Bone marrow (tissue), 2 donors: ENCODE data around the gene CTIF.
A peak's percentile ranks its signal among the peaks of the same experiment; 100 is the strongest.

Experiments
- DNase-seq, 2 donors: peaks; one replicate each; lab custom pipeline; 2025; lab: John Stamatoyannopoulos, UW

The CTIF gene

DNA sequence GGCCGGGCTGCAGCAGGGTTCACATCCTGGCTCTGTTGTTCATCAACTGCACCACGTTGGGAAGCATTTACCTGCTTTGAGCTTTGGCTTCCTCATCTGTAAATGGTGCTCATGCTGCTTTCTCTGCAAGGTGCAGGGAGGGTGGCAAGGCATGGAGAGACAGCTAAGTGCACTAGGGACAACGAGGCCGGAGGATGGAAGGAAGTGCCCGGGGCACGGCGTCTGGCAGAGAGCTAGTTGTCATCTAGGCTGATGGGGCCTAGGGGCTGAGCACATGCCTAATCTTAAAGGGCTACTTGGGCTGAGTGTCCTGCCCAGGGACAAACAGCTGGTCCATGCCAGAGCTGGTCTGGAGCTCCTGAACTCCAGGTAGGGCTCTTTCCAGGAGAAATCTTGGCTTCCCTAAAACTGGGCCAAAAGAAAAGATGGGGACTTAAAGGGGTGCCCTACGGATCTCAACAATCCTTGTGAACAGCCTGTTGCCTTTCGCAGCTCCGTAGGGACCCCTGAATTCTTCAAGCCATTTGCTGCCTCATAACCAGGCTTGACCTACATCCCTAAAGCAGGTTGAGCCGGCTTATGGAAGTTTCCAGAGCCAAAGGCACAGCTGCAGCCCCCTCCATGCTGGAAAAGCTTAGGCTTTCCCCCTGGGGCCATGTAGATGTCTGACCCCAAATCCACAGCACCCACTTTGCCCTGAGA is 281.1 kb downstream of the CTIF start:
- no peak for DNase-seq

DNA sequence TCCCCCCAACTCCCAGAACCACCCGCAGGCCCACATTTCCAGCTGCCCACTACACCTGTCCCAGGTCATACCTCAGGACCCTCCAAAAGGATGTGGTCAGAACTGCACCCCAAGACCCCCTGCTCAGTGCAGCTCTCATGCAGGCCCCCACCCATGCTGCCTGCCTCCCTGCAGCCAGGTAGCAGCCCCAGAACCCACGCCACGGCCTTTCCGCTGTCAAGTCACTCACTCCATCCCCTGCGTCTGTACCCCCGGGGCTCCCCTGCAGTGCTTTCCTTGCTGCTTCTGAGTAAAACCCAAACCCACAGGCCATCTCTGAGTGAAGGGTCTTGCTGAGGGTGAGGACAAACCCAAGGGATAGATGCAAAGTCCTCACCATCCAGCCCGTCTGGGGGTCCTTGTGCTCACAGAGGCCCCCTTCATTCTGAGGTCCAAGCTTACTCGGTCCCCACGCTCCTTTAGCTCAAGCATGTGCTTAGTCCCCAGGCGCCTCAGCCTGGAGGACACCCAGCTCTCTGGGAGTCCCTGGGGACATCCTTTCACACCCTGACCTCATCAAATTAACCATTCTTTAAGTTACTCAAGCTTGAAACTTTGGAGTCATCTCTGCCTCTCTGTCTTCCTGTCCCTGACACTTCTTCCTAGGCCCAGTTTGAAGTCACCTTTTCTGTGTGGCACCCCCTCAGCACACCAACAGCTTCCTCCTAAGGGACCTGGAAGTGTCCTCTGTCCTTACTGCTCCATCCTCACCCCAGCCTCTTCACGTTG is 281.8 kb downstream of the CTIF start:
- DNase-seq = no peak

DNA sequence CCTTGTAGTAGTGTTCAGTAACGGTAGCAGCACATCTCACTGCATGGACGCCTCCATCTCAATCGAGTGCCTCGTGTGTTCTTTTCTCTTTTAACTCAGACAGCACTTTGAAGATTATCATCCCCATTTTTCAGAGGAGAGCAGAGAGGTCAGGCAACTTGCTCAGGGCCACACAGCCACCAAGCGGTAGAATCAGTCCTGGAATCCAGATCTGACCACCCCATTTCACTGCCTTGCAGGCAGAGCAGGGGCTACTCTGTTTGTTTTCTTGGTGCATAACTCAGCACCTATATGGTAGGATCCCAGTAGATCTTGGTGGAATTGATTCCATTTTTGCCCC is 282.4 kb downstream of the CTIF start:
- DNase-seq = no peak

DNA sequence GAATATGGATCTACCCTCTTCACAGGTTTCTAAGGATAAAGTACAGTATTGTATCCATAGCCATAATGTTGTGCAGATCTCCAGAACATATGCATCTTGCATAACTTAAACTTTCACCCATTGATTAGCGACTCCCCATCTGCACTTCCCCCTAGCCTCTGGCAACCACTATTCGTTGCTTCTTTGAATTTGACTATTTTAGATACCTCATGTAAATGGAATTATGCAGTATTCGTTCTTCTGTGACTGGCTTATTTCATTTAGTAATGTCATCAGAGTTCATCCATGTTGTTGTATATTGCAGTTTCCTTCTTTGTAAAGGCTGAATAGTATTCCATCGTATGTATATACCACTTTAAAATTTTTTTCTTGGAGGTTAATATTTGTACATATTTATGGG is 283.0 kb downstream of the CTIF start:
- DNase-seq = no peak

DNA sequence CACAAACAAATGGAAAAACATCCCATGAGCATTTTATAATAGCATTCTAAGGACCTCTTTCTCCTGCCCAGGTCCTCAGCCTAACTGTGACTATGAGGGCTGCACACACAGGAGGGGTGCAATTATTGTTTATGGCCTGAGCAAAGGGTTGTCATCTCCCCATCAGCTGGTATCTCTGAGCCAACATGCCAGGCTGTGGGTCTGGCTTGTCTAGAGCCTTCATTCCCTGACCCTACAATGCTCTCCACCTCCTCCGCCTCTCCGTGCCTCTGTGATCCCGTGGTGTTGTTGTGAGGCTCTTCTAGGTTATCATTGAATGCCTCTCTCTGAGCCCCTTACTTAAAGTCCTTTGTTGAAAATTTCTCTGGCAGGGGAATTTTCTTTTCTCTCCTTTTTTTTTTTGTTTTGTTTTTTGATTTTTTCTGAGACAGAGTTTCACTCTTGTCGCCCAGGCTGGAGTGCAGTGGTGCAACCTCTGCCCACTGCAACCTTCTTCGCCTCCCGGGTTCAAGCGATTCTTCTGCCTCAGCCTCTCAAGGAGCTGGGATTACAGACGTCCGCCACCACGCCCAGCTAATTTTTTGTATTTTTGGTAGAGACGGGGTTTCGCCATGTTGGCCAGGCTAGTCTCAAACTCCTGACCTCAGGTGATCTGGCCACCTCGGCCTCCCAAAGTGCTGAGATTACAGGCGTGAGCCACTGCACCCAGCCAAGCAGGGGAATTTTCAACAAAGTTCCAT is 285.6 kb downstream of the CTIF start:
- no peak for DNase-seq

GRCh38 chr18:48825101-48825745 is 286.4 kb downstream of the CTIF start:
- DNase-seq = no peak

DNA sequence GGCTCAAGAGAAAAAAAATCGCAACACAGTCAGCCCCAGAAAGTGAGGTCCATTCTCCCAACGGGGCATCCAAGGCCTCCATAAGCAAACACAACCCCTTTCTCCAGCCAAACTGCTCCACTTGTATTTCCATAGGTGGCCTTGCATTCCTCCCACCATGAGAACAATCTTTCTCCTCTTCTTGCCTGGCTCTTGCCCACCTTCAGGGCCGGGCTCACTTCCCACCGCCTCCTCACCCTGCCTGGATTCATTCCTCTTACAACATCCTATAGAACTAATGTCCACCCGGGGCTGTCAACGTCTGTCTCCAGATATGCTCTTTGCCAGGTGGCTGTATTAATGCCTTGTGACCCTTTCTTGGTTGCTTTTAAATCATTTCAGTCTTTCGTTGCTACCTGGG is 287.4 kb downstream of the CTIF start:
- no peak for DNase-seq

DNA sequence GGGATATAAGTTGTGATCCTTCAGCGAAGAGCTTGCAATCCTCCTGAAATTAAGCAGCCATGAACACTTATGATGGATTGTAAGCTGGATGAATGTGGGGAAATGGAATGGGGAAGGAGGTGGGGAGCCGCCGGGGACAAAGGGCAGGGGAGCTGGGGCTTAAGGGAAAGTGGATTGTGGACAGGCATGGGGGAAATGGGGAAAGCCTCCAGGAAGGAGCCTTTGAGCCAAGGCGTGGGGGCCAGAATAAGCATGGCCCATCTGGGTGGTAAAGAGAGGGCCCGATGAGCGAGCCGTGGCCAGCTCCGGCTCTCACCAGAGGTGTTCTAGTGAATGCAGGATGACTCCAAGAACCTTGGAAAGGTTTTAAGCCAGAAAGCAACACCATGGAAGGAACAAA is 288.0 kb downstream of the CTIF start:
- no peak for DNase-seq

DNA sequence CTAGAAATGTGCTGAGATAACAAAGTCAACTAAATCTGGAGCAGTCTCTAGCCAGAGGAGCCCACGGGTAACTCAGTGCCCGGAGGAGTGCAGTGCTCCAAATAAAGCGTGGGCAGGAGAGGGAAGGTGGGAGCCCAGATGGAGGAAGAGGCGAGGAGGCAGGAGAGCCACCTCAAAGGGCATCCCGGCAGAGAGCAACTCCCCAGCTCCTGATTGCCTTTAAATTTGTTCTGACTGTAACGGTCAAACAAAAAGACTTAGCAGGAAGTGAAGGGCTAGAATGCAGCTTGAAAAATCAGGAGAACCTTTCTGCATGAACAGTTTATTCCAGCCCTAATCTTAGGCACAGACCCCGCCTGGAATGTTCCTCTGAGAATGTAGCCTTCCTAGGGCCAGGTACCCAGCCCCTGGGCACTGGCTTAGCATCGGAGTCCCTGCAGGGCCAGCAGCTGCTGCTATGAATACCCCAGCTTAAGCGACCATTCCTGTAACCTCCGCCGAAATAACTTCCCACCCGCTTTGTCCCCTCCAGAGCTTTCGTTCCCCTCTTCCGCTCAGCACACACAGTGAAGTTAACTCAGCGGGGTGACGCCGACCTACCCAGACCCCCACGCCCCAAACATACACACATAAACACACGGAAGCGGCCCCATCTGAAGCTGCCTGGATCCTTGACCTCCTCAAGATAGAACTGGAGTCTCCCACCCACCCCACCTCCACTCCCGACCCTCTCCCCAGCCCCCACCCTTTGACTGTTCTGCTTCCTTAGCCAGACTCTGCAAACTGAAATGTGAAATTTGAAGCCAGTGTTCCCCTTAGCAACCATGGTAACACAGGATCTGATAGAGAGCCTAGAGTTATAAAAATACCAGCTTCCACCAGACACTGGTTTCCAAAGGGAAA is 288.7 kb downstream of the CTIF start:
- no peak for DNase-seq

DNA sequence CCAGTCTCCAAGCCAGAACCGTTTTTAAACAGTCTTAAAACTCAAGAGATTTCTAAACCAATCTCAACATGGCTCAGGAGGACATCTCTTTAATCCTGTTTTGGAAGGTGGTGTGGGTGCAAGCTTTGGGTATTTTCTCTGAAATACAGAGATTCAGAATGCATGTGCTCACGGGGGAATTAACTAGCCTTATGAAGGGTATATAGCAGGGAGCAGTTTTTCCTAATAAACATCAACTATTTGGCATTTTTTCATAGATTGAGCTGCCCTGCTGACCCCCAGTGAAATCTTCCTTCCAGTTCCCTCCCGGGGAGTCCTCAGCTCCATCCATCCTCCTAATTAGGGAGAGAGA is 289.3 kb downstream of the CTIF start:
- no peak for DNase-seq

- DNase-seq = no peak
Observed at GRCh38 chr18:48828691-48829442, 290.0 kb downstream of the CTIF start.

DNA sequence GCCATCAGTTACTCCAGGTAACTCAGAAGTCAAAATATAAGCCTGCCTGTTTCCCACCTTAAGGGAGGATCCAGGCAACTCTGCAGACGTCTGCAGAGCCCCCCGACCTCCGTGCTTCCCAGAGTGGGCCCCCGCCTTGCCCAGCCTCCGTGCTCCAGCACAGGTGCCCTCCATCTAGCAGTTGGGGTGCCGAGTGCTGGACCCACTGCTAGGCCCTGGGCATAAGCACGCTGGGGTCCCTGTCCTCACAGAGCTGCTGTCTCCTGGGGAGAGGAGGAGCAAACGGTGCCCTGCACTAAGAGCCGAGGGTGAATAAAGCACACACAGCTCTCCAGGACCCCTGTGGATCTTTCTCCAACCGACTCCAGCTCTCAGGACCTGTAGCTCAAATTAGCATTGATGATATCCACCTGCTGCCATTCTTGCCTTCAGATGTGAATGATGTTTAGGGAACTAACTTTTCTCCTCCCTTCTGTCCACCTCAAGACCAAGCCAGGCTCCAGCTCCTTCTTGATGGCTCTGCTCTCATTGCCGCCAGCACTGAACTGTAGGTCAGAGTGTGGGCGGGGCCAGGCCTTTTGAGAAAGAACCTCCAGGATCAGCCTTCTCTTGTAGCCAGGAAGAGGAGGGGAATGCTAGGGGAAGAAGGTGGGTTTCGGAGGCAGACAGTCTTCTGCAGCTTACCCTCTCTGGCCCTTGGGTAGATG is 290.8 kb downstream of the CTIF start:
- DNase-seq = no peak

- no peak for DNase-seq
Observed at GRCh38 chr18:48831113-48831759, 292.4 kb downstream of the CTIF start.

- no peak for DNase-seq
Observed at GRCh38 chr18:48831802-48832201, 293.0 kb downstream of the CTIF start.

- peak in 1 of 2 donors; percentile 10 for DNase-seq
Observed at GRCh38 chr18:48832938-48833700, 294.3 kb downstream of the CTIF start.

- DNase-seq = no peak
Observed at GRCh38 chr18:48833701-48834412, 295.0 kb downstream of the CTIF start.

DNA sequence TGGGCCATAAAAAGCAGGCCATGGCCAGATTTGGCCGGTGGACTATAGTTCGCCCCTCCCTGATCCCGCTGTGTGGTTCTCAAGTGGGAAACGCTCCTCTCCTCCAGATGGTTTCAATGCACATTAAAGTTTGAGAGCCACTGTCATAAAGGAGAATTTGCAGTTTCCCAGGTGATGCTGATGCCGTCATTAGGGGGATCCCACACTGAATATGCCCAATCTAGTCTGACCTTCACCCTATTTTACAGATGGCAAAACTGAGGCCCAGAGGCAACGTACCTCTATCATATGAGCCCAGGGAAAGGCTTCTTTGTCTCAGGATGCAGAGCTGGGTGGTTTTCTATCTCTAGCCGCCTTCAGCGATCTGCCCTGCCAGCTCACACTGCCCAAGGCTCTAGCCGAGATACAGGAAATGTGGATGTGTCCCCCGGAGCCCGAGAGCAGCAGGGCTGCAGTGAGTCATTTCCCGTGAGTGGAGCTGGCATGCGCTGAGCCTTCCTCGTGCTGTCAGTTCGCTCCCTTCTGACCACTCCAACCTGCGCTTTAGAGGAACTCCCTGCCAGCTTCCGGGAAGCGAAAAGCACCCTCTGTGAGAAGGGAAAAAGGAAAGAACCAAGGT is 295.7 kb downstream of the CTIF start:
- peak; percentile 61 to 90 for DNase-seq

GRCh38 chr18:48835119-48835518 is 296.3 kb downstream of the CTIF start:
- DNase-seq = no peak
